ENCODE measurements around the gene PTDSS2.
A peak's percentile ranks its signal among the peaks of the same experiment; 100 is the strongest.

DNA sequence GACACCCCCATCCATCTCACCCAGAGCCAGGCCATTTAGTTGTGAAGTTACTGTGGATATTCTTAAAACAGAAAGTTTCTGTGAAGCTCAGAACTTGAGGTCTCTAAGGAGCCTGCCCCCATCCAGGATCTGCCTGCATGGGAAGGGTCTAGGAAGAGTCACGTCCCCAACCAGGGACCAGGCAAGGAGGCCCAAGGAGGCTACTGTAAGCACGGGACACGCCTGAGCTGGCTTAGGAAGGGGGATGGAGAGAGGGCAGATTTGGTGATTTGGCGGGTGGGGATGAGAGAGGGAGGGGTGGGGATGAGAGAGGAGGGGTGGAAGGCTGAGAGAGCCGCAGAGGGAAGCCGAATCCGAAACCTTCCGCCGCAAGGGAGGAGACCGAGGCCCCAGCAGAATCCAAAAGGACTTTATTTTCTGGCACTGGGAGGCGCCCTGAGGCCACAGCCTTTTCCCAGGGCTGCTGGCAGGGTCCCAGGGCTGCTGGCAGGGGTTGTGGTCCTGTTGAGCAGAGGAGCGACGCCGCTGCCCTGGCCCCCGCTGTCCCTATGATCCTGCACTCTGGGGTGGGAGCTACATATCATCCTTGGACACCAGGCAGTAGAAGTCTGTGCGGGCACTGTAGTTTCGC, 44.6 kb upstream of the PTDSS2 start:
- TF ChIP-seq JUNB (IDR thresholded peaks at IDR 0.05; ENCODE audit: unreplicated experiment) (no peak), EZH2phosphoT487 (IDR thresholded peaks at IDR 0.05; ENCODE audit: unreplicated experiment) (no peak), POLR2AphosphoS5 (IDR thresholded peaks at IDR 0.05; ENCODE audit: low read depth) (no peak), EZH2 (IDR thresholded peaks at IDR 0.05; ENCODE audit: low read depth, unreplicated experiment) (no peak), NANOG (IDR thresholded peaks at IDR 0.05; ENCODE audit: borderline replicate concordance) (no peak), STAT1 (IDR thresholded peaks at IDR 0.05; ENCODE audit: unreplicated experiment) (no peak), ZNF462 (CRISPR knock-in tag; IDR thresholded peaks at IDR 0.05) (no peak), ZNF114 (CRISPR knock-in tag; IDR thresholded peaks at IDR 0.05) (no peak)
- TF ChIP-seq, protein P1, sequence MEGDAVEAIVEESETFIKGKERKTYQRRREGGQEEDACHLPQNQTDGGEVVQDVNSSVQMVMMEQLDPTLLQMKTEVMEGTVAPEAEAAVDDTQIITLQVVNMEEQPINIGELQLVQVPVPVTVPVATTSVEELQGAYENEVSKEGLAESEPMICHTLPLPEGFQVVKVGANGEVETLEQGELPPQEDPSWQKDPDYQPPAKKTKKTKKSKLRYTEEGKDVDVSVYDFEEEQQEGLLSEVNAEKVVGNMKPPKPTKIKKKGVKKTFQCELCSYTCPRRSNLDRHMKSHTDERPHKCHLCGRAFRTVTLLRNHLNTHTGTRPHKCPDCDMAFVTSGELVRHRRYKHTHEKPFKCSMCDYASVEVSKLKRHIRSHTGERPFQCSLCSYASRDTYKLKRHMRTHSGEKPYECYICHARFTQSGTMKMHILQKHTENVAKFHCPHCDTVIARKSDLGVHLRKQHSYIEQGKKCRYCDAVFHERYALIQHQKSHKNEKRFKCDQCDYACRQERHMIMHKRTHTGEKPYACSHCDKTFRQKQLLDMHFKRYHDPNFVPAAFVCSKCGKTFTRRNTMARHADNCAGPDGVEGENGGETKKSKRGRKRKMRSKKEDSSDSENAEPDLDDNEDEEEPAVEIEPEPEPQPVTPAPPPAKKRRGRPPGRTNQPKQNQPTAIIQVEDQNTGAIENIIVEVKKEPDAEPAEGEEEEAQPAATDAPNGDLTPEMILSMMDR (conservative IDR thresholded peaks at IDR 0.05; ENCODE audit: low read depth in 2 of 2) = peak in 1 of 2 experiments; percentile 56; a peak in 2 of 4 replicates
- TF ChIP-seq, protein P2, sequence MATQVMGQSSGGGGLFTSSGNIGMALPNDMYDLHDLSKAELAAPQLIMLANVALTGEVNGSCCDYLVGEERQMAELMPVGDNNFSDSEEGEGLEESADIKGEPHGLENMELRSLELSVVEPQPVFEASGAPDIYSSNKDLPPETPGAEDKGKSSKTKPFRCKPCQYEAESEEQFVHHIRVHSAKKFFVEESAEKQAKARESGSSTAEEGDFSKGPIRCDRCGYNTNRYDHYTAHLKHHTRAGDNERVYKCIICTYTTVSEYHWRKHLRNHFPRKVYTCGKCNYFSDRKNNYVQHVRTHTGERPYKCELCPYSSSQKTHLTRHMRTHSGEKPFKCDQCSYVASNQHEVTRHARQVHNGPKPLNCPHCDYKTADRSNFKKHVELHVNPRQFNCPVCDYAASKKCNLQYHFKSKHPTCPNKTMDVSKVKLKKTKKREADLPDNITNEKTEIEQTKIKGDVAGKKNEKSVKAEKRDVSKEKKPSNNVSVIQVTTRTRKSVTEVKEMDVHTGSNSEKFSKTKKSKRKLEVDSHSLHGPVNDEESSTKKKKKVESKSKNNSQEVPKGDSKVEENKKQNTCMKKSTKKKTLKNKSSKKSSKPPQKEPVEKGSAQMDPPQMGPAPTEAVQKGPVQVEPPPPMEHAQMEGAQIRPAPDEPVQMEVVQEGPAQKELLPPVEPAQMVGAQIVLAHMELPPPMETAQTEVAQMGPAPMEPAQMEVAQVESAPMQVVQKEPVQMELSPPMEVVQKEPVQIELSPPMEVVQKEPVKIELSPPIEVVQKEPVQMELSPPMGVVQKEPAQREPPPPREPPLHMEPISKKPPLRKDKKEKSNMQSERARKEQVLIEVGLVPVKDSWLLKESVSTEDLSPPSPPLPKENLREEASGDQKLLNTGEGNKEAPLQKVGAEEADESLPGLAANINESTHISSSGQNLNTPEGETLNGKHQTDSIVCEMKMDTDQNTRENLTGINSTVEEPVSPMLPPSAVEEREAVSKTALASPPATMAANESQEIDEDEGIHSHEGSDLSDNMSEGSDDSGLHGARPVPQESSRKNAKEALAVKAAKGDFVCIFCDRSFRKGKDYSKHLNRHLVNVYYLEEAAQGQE (IDR thresholded peaks at IDR 0.05; ENCODE audit: unreplicated experiment) = no peak
- TF ChIP-seq, protein P3, sequence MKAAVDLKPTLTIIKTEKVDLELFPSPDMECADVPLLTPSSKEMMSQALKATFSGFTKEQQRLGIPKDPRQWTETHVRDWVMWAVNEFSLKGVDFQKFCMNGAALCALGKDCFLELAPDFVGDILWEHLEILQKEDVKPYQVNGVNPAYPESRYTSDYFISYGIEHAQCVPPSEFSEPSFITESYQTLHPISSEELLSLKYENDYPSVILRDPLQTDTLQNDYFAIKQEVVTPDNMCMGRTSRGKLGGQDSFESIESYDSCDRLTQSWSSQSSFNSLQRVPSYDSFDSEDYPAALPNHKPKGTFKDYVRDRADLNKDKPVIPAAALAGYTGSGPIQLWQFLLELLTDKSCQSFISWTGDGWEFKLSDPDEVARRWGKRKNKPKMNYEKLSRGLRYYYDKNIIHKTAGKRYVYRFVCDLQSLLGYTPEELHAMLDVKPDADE (IDR thresholded peaks at IDR 0.05) = no peak

All from GM23338 (cell line).